Activated naive CD4-positive, alpha-beta T cell treated with Interleukin-2 at 50 U/mL for 16 hours (primary cell): ENCODE results near the gene RAC2.
"Not testable (repeated sequence)": the region's sequence is repeated elsewhere in the genome, so short reads cannot be mapped to it uniquely, and the experiment has no call there.

ENCODE experiments used
- DNase-seq: peaks from one replicate; pipeline ENCODE4 v3.0.0-alpha.2; 2020

RAC2 gene

GRCh38 chr22:37201443-37201820, 42.6 kb downstream of the RAC2 start:
- not testable (repeated sequence) for DNase-seq

GRCh38 chr22:37199760-37200108, 44.3 kb downstream of the RAC2 start:
- DNase-seq: no peak

GRCh38 chr22:37199103-37199759, 44.8 kb downstream of the RAC2 start:
- DNase-seq: peak; percentile 100

GRCh38 chr22:37198258-37199102, 45.6 kb downstream of the RAC2 start:
- peak; percentile 92 for DNase-seq

- no peak for DNase-seq
Measured at GRCh38 chr22:37197451-37198257, 46.4 kb downstream of the RAC2 start.

GRCh38 chr22:37196539-37197450, 47.3 kb downstream of the RAC2 start:
- DNase-seq: no peak

- no peak for DNase-seq
Measured at GRCh38 chr22:37195921-37196320, 48.1 kb downstream of the RAC2 start.

GRCh38 chr22:37194750-37195149, 49.3 kb downstream of the RAC2 start:
- no peak for DNase-seq

- peak; percentile 36 for DNase-seq
Measured at GRCh38 chr22:37193629-37194191, 50.4 kb downstream of the RAC2 start.

GRCh38 chr22:37192741-37193140, 51.3 kb downstream of the RAC2 start:
- DNase-seq: no peak

GRCh38 chr22:37192204-37192603, 51.9 kb downstream of the RAC2 start:
- no peak for DNase-seq

GRCh38 chr22:37190262-37190780, 53.7 kb downstream of the RAC2 start:
- DNase-seq: no peak

GRCh38 chr22:37188901-37189466, 55.1 kb downstream of the RAC2 start:
- DNase-seq: no peak

- no peak for DNase-seq
Measured at GRCh38 chr22:37187891-37188761, 55.9 kb downstream of the RAC2 start, which contains the start of gene C1QTNF6. Gene C1QTNF6 (minus strand): TSS chr22:37188247. CDS start chr22:37188213, 34 bp downstream.

GRCh38 chr22:37187552-37187890, 56.5 kb downstream of the RAC2 start:
- DNase-seq: no peak

- no peak for DNase-seq
Measured at GRCh38 chr22:37186997-37187522, 57.0 kb downstream of the RAC2 start.

GRCh38 chr22:37186228-37186996, 57.7 kb downstream of the RAC2 start:
- peak; percentile 27 for DNase-seq

GRCh38 chr22:37185646-37186227, 58.3 kb downstream of the RAC2 start:
- no peak for DNase-seq
